ENCODE data around the gene DCLK2. TPM values are rescaled to one million over a fixed set of nuclear protein-coding genes. Genes with fewer than 3 reads are reported as not detected.

The DCLK2 gene
- total and polyA plus RNA-seq, 2 of the 4 experiments (the other 2 are of a cell fraction) = 11.3 to 15.5 TPM

DNA sequence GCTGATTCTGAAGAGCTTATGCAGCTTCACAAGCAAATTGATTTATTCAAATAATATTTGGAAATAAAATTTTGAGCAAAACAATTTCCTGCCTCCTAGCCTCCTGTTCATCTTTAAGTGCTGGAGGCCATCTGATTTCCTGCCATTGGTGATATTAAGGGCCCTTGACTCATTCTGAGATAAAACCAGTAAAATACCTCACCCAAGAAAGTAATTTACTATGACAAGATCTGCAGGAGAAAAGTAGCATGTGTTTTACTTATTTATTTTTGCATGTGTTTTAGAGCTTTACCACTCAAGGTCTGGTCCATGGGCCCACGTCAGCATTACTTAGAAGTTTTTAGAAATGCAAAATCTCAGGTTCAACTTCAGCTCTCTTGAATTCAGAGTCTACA, 67.7 kb downstream of the DCLK2 start:
- Histone ChIP-seq H4K5ac (ENCODE audit: low read depth, low read length) (no peak overlapping the region), H2AK5ac (ENCODE audit: low read depth, low read length) (no peak overlapping the region), H3K79me1 (ENCODE audit: low read depth in 1 of 2, low read length in 2 of 2) (peaks cover 59 to 73% of the 10 kb centered on the region in 2 experiments), H4K91ac (ENCODE audit: insufficient read depth, low read depth, low read length) (no peak overlapping the region), H3K56ac (ENCODE audit: extremely low read depth, insufficient read depth, low read length) (no peak overlapping the region), H3K18ac (ENCODE audit: low read depth, low read length) (peak overlapping the region; percentile 10; the same call in 1 of the 2 replicates), H3K4me2 (ENCODE audit: low read depth, low read length) (no peak overlapping the region), H3K4ac (ENCODE audit: low read depth, low read length) (no peak overlapping the region), H3K9me3 (ENCODE audit: control insufficient read depth, insufficient read depth, low read length) (no peaks in the 10 kb centered on the region), H2BK5ac (ENCODE audit: low read depth, low read length, poor library complexity, severe bottlenecking) (no peak overlapping the region), H2AK9ac (replicated peaks; ENCODE audit: low read depth, low read length, poor library complexity) (no peak overlapping the region), H3K4me3 (ENCODE audit: insufficient read depth, low read depth, low read length) (no peak overlapping the region), H2BK120ac (ENCODE audit: low read depth, low read length) (no peak overlapping the region), H3K27me3 (ENCODE audit: control insufficient read depth, insufficient read depth, low read length) (no peaks in the 10 kb centered on the region), H3K9ac (ENCODE audit: low read depth, low read length) (no peak overlapping the region), H3K9me1 (ENCODE audit: insufficient read depth, low read length) (peaks cover 8% of the 10 kb centered on the region), H2BK20ac (ENCODE audit: low read depth, low read length) (no peak overlapping the region), H3K36me3 (ENCODE audit: control insufficient read depth, insufficient read depth, low read length) (no peaks in the 10 kb centered on the region), H4K8ac (ENCODE audit: low read depth in 2 of 2, low read length in 2 of 2) (no peak overlapping the region), H4K20me1 (ENCODE audit: insufficient read depth, low read length) (no peaks in the 10 kb centered on the region), H3K27ac (ENCODE audit: insufficient read depth, low read length) (no peak overlapping the region), H3K14ac (replicated peaks; ENCODE audit: low read depth, low read length) (no peak overlapping the region), H3K23ac (ENCODE audit: low read depth, low read length) (no peak overlapping the region), H2AFZ (replicated peaks; ENCODE audit: low read length, poor library complexity) (no peak overlapping the region), H3K4me1 (ENCODE audit: control insufficient read depth, insufficient read depth, low read length) (peaks cover 10% of the 10 kb centered on the region), H2BK15ac (ENCODE audit: low read depth, low read length) (no peak overlapping the region)
- dilution Hi-C loops (cut with HindIII; ENCODE audit: low sequenced_read_pairs, unreplicated experiment) = no loop called here
- intact Hi-C loops (cut with micrococcal nuclease) = no loop called here
- DNase-seq (peak; percentile 47), ATAC-seq (ENCODE audit: low read depth) (peak; percentile 44)
- in situ Hi-C loops (cut with MboI; ENCODE audit: low sequenced_read_pairs) = no loop called here
- CTCF ChIA-PET = interaction anchor here (0.5 to 0.9 kb wide), 2 partner anchors 71 to 147 kb away, joined by 3 read pairs; no protein-coding TSS in a partner anchor
- BruUV-seq (replicated peaks) = no TSS peak
- POLR2A ChIA-PET (ENCODE audit: unreplicated experiment) = no interaction called here
- no peak for TF ChIP-seq MAFK (IDR thresholded peaks at IDR 0.05; ENCODE audit: low read depth, low read length)
- no peak for TF ChIP-seq NFE2L2 (IDR thresholded peaks at IDR 0.05; ENCODE audit: low read depth, low read length)
- TF ChIP-seq CHD1 (IDR thresholded peaks at IDR 0.05; ENCODE audit: low read depth, low read length) = no peak
- TF ChIP-seq, protein P1, sequence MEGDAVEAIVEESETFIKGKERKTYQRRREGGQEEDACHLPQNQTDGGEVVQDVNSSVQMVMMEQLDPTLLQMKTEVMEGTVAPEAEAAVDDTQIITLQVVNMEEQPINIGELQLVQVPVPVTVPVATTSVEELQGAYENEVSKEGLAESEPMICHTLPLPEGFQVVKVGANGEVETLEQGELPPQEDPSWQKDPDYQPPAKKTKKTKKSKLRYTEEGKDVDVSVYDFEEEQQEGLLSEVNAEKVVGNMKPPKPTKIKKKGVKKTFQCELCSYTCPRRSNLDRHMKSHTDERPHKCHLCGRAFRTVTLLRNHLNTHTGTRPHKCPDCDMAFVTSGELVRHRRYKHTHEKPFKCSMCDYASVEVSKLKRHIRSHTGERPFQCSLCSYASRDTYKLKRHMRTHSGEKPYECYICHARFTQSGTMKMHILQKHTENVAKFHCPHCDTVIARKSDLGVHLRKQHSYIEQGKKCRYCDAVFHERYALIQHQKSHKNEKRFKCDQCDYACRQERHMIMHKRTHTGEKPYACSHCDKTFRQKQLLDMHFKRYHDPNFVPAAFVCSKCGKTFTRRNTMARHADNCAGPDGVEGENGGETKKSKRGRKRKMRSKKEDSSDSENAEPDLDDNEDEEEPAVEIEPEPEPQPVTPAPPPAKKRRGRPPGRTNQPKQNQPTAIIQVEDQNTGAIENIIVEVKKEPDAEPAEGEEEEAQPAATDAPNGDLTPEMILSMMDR (conservative IDR thresholded peaks at IDR 0.05; ENCODE audit: low read depth, low read length) = no peak
- no peak for TF ChIP-seq RAD21 (IDR thresholded peaks at IDR 0.05; ENCODE audit: low read length)
- no peak for TF ChIP-seq USF2 (IDR thresholded peaks at IDR 0.05; ENCODE audit: low read depth, low read length)
- 60% methylated on average over 1 of the region's 1 CpG; no CpG with 5 or more reads in 1 of the 2 experiments for WGBS, 2 experiments (ENCODE audit: extremely low coverage in 2 of 2, insufficient read length in 1 of 2)

Data from IMR-90 (cell line).